ENCODE results near the gene IQSEC1.
A peak's percentile ranks its signal among the peaks of the same experiment; 100 is the strongest.

Gene IQSEC1

GRCh38 chr3:13044496-13045240 lies 28.6 kb downstream of the IQSEC1 start:
- Mint-ChIP-seq H3K27ac (peak overlapping the region; percentile 56), H3K36me3 (peaks cover 8% of the 10 kb centered on the region), H3K9me3 (no peaks in the 10 kb centered on the region), H3K4me3 (no peak overlapping the region), H3K4me1 (peaks cover 52% of the 10 kb centered on the region)
- ATAC-seq (no peak), DNase-seq (ENCODE audit: low spot score in 2 of 2) (no peak)

GRCh38 chr3:13043656-13044055 lies 29.6 kb downstream of the IQSEC1 start:
- ATAC-seq (no peak), DNase-seq (ENCODE audit: low spot score in 2 of 2) (no peak)
- Mint-ChIP-seq H3K36me3 (peaks cover 8% of the 10 kb centered on the region), H3K4me3 (no peak overlapping the region), H3K4me1 (peaks cover 44% of the 10 kb centered on the region), H3K9me3 (no peaks in the 10 kb centered on the region), H3K27ac (peak overlapping the region; percentile 71)

GRCh38 chr3:13042715-13043271 lies 30.4 kb downstream of the IQSEC1 start:
- H3K4me1 Mint-ChIP-seq: peaks cover 36% of the 10 kb centered on the region
- DNase-seq (ENCODE audit: low spot score in 2 of 2) (no peak), ATAC-seq (no peak)
- H3K4me3 Mint-ChIP-seq: no peak overlapping the region
- peaks cover 8% of the 10 kb centered on the region for H3K36me3 Mint-ChIP-seq
- H3K27ac Mint-ChIP-seq: peak overlapping the region; percentile 71
- H3K9me3 Mint-ChIP-seq: no peaks in the 10 kb centered on the region

- ATAC-seq: no peak
- H3K4me1 Mint-ChIP-seq: peaks cover 36% of the 10 kb centered on the region
- no peak overlapping the region for H3K27ac Mint-ChIP-seq
- no peaks in the 10 kb centered on the region for H3K9me3 Mint-ChIP-seq
- no peak overlapping the region for H3K4me3 Mint-ChIP-seq
- H3K36me3 Mint-ChIP-seq: peaks cover 8% of the 10 kb centered on the region
- DNase-seq (ENCODE audit: low spot score in 2 of 2): no peak
These were observed 31.0 kb downstream of the IQSEC1 start for GRCh38 chr3:13042127-13042701.

GRCh38 chr3:13041113-13041776 lies 32.0 kb downstream of the IQSEC1 start:
- peaks cover 8% of the 10 kb centered on the region for H3K36me3 Mint-ChIP-seq
- no peaks in the 10 kb centered on the region for H3K9me3 Mint-ChIP-seq
- peaks cover 27% of the 10 kb centered on the region for H3K4me1 Mint-ChIP-seq
- ATAC-seq (no peak), DNase-seq (ENCODE audit: low spot score in 2 of 2) (no peak)
- peak overlapping the region; percentile 32 for H3K4me3 Mint-ChIP-seq
- H3K27ac Mint-ChIP-seq: peak overlapping the region; percentile 93

- peak; percentile 98 for ATAC-seq
- Mint-ChIP-seq H3K9me3 (no peaks in the 10 kb centered on the region), H3K27ac (peak overlapping the region; percentile 93), H3K36me3 (peaks cover 8% of the 10 kb centered on the region), H3K4me1 (peaks cover 20% of the 10 kb centered on the region), H3K4me3 (peak overlapping the region; percentile 32)
- peak; percentile 44 to 74 for DNase-seq (ENCODE audit: low spot score in 2 of 2)
These were observed 32.7 kb downstream of the IQSEC1 start for GRCh38 chr3:13040361-13041074.

GRCh38 chr3:13039213-13039896 lies 33.9 kb downstream of the IQSEC1 start:
- DNase-seq (ENCODE audit: low spot score in 2 of 2) (no peak), ATAC-seq (no peak)
- H3K27ac Mint-ChIP-seq: peak overlapping the region; percentile 93
- H3K9me3 Mint-ChIP-seq: no peaks in the 10 kb centered on the region
- H3K4me3 Mint-ChIP-seq: no peak overlapping the region
- peaks cover 20% of the 10 kb centered on the region for H3K4me1 Mint-ChIP-seq
- peaks cover 8% of the 10 kb centered on the region for H3K36me3 Mint-ChIP-seq

- ATAC-seq (no peak), DNase-seq (ENCODE audit: low spot score in 2 of 2) (no peak)
- peaks cover 8% of the 10 kb centered on the region for H3K36me3 Mint-ChIP-seq
- H3K9me3 Mint-ChIP-seq: no peaks in the 10 kb centered on the region
- peaks cover 14% of the 10 kb centered on the region for H3K4me1 Mint-ChIP-seq
- H3K27ac Mint-ChIP-seq: no peak overlapping the region
- no peak overlapping the region for H3K4me3 Mint-ChIP-seq
These were observed 35.6 kb downstream of the IQSEC1 start for GRCh38 chr3:13037458-13038117.

- peaks cover 1% of the 10 kb centered on the region for H3K36me3 Mint-ChIP-seq
- no peaks in the 10 kb centered on the region for H3K9me3 Mint-ChIP-seq
- DNase-seq (ENCODE audit: low spot score in 2 of 2) (no peak), ATAC-seq (no peak)
- H3K4me3 Mint-ChIP-seq: no peak overlapping the region
- H3K4me1 Mint-ChIP-seq: peaks cover 12% of the 10 kb centered on the region
- peak overlapping the region; percentile 69 for H3K27ac Mint-ChIP-seq
These were observed 38.4 kb downstream of the IQSEC1 start for GRCh38 chr3:13034861-13035260.

GRCh38 chr3:13034109-13034800 lies 39.0 kb downstream of the IQSEC1 start:
- DNase-seq (ENCODE audit: low spot score in 2 of 2) (no peak), ATAC-seq (no peak)
- no peak overlapping the region for H3K27ac Mint-ChIP-seq
- H3K36me3 Mint-ChIP-seq: no peaks in the 10 kb centered on the region
- no peak overlapping the region for H3K4me3 Mint-ChIP-seq
- H3K9me3 Mint-ChIP-seq: no peaks in the 10 kb centered on the region
- peaks cover 9% of the 10 kb centered on the region for H3K4me1 Mint-ChIP-seq

GRCh38 chr3:13032206-13032605 lies 41.0 kb downstream of the IQSEC1 start:
- DNase-seq (ENCODE audit: low spot score in 2 of 2): no peak
- Mint-ChIP-seq H3K27ac (no peak overlapping the region), H3K4me3 (no peak overlapping the region), H3K4me1 (peaks cover 14% of the 10 kb centered on the region), H3K9me3 (no peaks in the 10 kb centered on the region), H3K36me3 (no peaks in the 10 kb centered on the region)
- no peak for ATAC-seq

- Mint-ChIP-seq H3K36me3 (no peaks in the 10 kb centered on the region), H3K9me3 (no peaks in the 10 kb centered on the region), H3K27ac (no peak overlapping the region), H3K4me1 (peaks cover 16% of the 10 kb centered on the region), H3K4me3 (no peak overlapping the region)
- DNase-seq (ENCODE audit: low spot score in 2 of 2) (no peak), ATAC-seq (no peak)
These were observed 41.6 kb downstream of the IQSEC1 start for GRCh38 chr3:13031621-13032020.

- Mint-ChIP-seq H3K36me3 (no peaks in the 10 kb centered on the region), H3K27ac (no peak overlapping the region), H3K9me3 (no peaks in the 10 kb centered on the region), H3K4me3 (no peak overlapping the region), H3K4me1 (peaks cover 26% of the 10 kb centered on the region)
- ATAC-seq: no peak
- no peak for DNase-seq (ENCODE audit: low spot score in 2 of 2)
These were observed 42.5 kb downstream of the IQSEC1 start for GRCh38 chr3:13030684-13031083.
